GM13977 (cell line): ENCODE results near the gene TMEM163.

ENCODE experiments used
- DNase-seq: peaks from one replicate; pipeline ENCODE4 v3.0.0; 2012; ENCODE audit warnings: low spot score
- CTCF ChIP-seq: IDR thresholded peaks from 2 replicates; pipeline ENCODE4 v1.5.1; 2012; ENCODE audit warnings: mild to moderate bottlenecking, control low read depth; ENCODE audit not compliant: insufficient read depth; ENCODE audit errors: extremely low read depth, missing control alignments
- in situ Hi-C: fragments of 300-500 bp; cut with MboI; formaldehyde crosslinking; loops from one replicate; pipeline ENCODE4 v1.12.0; 2022; ENCODE audit warnings: low sequenced_read_pairs, low pct_unique_long_range_greater_than_20kb, mixed read lengths, inconsistent platforms; ENCODE audit not compliant: unreplicated experiment

TMEM163 gene

GRCh38 chr2:134410831-134411231 lies 308.0 kb downstream of the TMEM163 start:
- no peak for DNase-seq
- in situ Hi-C loops: loop anchor here (10.0 to 25.0 kb wide), 3 partner anchors 174 to 449 kb away; no protein-coding TSS in a partner anchor
- TF ChIP-seq CTCF: no peak

- TF ChIP-seq CTCF: no peak
- in situ Hi-C loops: loop anchor here (10.0 to 25.0 kb wide), 3 partner anchors 173 to 448 kb away; no protein-coding TSS in a partner anchor
- DNase-seq: no peak
These were observed 308.8 kb downstream of the TMEM163 start for GRCh38 chr2:134410006-134410405.

GRCh38 chr2:134408791-134409190 lies 310.0 kb downstream of the TMEM163 start:
- no peak for DNase-seq
- in situ Hi-C loops: loop anchor here (25.0 kb wide), 2 partner anchors 171 to 446 kb away; no protein-coding TSS in a partner anchor
- TF ChIP-seq CTCF: no peak

GRCh38 chr2:134408386-134408785 lies 310.4 kb downstream of the TMEM163 start:
- in situ Hi-C loops: loop anchor here (25.0 kb wide), 2 partner anchors 171 to 446 kb away; no protein-coding TSS in a partner anchor
- no peak for TF ChIP-seq CTCF
- no peak for DNase-seq

- in situ Hi-C loops: loop anchor here (25.0 kb wide), 2 partner anchors 170 to 445 kb away; no protein-coding TSS in a partner anchor
- TF ChIP-seq CTCF: no peak
- no peak for DNase-seq
These were observed 311.5 kb downstream of the TMEM163 start for GRCh38 chr2:134407154-134407890.

- no peak for TF ChIP-seq CTCF
- DNase-seq: no peak
- in situ Hi-C loops: loop anchor here (25.0 kb wide), 2 partner anchors 169 to 444 kb away; no protein-coding TSS in a partner anchor
These were observed 312.1 kb downstream of the TMEM163 start for GRCh38 chr2:134406736-134407135.
